Activated naive CD4-positive, alpha-beta T cell treated with Interleukin-2 at 50 U/mL for 16 hours (primary cell): ENCODE data around the gene PNISR.

ENCODE experiments used
- DNase-seq: peaks from one replicate; pipeline ENCODE4 v3.0.0-alpha.2; 2020

Gene PNISR

DNA sequence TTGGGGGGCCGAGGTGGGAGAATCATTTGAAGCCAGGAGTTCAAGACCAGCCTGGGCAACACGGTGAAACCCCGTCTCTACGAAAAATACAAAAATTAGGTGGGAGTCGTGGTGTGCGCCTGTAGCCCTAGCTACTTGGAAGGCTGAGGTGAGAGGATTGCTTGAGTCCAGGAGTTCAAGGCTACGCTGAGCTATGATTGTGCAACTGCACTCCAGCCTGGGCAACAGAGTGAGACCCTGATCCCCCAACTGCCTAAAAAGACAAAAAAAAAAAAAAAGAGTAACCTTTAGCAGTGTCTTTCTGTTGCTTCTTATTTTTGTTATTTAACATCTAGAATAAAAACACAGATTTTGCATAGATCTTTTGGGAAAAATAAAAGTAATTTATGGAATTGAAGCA, 18.0 kb downstream of the PNISR start:
- DNase-seq: no peak

DNA sequence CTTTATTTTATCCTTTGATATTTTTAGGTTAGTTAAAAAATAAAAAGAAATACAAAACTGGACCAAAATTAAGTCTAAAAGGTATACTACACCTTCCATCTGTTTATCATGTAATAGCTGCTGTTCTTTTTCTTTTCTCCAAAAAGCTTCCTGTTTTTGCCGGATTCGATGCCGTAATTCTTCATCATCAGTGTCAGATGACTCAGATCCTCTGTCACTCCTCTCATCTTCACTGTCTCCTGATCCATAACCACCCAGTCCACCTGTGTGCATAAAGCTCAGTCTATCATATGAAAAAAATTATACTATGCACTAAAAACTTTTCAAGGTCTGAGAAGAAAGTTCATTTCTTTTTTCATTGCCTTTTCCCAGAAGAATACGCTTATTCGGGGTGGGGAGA, 22.7 kb downstream of the PNISR start:
- no peak for DNase-seq

DNA sequence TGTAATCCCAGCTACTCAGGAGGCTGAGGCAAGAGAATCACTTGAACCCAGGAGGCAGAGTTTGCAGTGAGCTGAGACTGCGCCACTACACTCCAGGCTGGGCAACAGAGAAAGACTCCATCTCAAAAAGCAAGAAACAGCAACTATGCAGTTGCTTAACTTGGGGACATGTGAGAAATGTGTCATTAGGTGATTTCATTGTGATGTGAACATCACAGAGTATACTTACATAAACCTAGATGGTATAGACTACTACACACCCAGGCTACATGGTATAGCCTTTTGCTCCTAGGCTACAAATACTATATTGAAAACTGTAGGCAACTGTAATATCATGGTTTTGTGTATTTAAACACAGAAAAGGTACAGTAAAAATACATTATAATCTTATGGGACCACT, 27.8 kb downstream of the PNISR start:
- no peak for DNase-seq

DNA sequence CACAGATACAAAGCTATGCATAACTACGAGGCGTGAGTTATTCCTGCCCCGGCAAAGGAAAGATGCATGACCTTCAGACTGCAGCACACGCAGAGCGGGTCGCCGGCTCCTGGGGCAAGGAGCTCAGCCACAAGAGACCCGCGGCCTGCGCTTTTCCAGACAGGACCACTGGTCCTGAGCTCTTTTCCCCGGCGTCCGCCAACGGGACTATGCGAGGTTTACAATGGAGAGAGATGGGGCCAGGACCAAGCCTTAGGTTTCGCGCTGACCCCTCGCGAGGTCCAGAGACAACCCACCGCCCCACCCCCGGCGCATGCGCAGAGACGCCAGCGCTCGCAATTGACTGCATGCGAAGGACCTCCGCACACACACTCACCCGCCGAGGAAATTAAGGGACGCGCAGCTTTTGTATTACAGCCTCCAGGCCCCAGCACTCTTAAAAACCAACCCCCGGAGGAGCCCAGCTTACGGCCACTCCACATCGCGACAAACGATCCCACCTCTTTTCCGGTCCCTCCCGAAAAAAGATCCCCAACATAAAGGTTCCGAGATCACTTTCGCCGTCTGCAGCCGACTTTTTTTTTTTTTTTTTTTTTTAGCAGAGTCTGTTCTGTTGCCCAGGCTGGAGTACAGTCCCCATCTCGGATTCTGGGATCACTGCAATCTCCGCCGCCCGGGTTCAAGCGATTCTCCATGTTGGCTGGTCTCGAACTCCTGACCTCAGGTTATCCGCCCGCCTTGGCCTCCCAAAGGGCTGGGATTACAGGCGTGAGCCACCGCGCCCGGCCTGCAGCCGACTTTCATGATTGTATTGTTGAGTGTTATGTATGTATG, 31.2 kb downstream of the PNISR start, which contains the start of gene COQ3:
Gene COQ3 (minus strand): TSS at position 498 of the 834 bp plus-strand sequence. CDS start 16 bp downstream, at position 482.
- DNase-seq: peak; percentile 71

DNA sequence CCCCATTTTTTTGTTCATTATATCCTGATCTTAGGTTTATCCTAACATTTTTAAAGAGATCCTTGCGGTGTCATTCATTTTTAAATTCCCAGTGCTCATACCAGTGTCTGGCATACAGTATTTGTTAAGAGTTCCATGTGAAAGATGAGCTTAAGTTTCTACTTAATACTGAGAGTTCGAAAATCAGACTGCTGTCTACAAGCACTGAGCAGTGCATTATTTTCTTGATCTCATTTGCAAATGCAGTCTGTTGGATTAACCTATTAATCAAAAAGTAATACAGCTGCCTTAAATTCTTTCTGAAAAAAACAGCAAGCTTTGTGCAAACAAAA, 31.8 kb downstream of the PNISR start:
- no peak for DNase-seq

DNA sequence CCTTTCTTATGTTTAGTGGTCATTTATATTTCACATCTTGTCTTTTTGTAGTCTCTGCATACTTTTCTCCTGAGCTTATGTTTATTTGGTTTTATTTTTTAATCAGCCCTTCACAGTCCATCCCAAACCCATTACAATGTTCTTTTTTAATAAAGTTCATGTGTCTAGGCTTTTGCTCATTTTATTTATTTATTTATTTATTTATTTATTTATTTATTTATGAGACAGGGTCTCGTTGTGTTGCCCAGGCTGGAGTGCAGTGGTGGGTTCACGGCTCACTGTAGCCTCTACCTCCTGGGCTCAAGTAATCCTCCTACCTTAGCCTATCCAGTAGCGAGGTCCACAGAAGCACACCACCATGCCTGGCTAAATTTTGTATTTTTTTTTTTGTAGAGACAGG, 34.2 kb downstream of the PNISR start:
- DNase-seq: no peak

DNA sequence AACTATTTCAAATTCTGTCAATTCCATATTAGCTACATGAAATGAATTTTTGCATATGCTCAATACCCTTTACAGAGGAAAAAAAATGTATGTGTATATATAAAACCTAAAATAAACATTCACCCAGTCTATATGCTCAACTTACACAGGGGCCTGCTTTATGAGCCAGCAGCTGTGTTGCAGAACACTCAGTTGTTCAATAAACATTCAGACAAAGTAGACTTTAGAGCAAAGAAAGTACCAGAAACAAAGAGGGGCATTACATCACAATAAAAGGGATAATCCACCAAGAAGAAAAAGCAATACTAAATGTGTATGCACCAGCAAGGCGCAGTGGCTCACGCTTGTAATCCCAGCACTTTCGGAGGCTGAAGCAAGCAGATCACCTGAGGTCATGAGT, 40.6 kb downstream of the PNISR start:
- no peak for DNase-seq

DNA sequence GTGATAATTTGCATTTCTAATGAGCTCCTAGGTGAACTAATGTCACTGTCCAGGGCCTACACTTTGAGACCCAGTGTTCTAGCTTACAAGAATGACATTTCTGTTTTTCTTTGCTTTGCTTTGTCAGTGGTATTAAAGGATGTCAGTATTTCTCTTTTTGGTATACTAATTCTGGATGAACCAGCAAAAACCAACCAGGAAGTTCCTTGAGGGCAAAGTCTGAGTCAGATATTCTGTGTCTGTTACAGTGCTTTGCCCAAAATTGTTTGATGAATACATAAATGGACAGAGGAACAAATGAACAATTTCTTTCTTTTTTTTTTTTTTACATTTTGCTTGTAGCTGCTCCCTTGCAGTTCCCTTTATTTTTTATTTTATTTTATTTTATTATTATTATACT, 46.5 kb downstream of the PNISR start:
- DNase-seq: no peak

DNA sequence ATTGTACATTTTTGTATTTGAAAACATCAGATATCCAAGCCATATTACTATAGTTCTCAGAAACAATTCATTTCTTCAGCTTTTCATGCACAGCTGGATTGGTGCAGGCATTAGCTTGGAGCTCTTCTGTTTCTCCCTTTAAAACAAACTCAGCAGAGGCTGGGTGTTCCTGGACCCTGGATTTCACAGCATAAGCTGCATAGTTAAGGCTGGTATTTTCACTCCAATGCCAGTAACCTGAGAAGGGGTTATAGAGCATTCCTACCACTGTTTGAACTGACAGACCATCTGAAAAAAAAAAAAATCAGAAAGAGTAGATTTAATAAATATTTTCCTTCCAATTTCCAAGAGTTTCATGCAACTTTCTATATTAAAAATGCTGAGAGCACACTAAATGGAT, 55.6 kb downstream of the PNISR start:
- no peak for DNase-seq

DNA sequence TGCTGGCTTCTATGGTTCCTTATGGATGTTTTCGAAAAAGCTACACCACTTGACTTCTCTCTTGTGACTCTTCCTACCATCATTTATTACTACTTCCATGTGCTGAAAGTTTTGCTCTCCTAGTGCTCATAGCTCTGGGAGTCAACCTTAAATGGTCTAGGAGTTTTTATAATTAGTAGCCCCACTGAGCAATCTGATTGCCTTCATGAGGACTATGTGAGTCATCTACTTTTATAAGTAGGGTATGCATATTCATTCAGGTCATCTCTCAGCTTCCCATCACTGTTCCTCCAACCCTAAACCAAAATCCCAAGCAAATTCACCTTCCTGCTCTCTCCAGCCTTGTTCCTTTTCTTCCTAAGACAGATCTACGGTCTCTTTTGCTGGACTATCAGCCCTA, 58.3 kb downstream of the PNISR start:
- no peak for DNase-seq

DNA sequence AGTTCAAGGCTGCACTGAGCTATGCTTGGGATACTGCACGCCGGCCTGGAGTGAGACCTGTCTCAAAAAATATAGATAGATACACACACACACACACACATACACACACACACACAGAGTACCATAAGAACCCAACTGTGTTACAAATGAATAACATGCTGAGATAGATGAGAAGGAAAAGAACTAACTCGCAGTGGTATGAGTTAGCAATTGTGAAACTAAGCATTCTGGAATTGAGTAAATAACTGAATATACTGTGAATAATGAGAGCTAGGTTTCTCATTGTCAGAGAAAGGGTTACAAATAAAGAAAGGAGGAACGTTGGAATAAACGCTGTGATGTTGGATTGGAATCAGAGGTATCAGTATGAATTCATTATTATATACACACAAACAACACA, 61.1 kb downstream of the PNISR start:
- DNase-seq: no peak

DNA sequence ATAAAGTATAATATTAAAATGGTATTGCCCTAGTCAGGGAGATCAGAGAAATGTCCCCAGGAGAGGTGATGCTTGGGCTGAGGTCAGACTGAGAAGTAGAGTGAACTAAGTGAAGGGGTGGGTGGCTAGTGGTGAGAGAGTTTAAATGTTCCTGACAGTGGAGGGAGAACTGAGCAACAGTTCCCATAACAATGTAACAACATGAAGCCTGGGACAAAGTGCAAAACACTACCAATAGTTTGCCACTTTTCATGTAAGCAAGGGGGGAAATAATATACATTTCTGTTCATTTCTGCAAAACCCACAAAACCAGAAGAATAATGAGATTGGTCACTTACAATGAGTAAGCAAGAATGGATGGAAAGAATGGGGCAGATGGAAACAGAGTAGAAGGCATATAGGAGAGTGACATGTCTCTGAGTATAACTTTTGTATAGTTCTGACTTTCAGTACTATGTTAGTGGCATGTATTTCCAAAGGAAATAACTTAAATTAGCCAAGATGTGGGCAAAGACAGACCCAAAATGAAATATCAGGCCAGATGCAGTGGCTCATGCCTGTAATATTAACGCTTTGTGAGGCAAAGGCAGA, 62.3 kb downstream of the PNISR start:
- no peak for DNase-seq

DNA sequence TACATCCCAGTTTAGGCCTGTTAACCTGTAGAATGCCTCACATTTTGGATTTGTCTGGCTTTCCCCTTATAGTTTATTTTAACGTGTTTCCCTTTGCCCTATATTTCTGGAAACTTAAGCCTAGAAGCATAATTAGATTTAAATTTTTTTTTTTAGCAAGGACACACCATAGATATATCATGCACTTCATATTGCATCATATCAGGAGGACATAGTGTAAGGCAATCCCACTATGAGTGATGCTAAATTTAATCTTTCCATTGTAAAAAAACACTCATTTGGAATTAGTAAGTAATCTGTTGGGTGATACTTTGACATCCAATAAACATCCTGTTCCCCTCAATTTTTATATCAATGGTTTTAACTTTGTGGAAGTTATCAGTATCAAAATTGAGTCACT, 65.3 kb downstream of the PNISR start:
- DNase-seq: no peak

DNA sequence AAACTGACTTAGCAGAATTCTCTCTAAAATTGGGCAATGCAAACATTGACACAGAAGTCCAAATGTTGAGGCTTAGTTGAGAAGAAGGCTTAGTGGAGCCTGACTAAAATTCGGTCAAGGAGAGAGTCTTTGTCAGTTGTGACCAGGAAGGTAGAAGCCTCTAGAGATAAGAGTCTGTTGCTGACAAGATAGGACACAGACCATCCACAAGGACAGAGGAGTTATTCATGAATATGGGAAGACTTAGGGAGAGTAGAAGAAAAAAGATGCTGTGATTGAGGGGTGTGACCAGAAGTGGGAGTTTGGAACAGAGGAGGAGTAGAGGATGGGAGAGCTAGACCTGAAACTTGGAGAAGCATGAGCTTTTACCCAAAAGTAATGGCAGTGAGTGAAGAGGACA, 68.5 kb downstream of the PNISR start:
- no peak for DNase-seq

DNA sequence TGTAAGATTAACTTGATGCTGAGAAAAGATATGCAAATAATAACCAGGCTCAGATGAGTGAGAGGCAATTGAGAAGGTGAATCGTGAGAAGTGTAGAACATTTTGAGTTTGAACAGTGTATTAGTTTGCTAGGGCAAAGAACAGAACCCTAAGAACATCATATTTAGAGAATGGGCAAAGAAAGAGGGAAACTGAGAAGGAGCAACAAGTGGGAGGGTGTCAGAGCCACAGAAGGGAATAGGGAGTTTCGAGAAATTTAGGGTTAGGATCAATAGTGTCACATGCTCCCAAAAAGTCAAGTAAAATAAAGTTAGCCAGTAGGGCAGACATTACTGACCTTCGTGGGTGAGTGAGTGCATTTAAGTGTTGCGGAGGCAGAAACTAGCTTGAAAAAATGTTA, 70.1 kb downstream of the PNISR start:
- DNase-seq: no peak

DNA sequence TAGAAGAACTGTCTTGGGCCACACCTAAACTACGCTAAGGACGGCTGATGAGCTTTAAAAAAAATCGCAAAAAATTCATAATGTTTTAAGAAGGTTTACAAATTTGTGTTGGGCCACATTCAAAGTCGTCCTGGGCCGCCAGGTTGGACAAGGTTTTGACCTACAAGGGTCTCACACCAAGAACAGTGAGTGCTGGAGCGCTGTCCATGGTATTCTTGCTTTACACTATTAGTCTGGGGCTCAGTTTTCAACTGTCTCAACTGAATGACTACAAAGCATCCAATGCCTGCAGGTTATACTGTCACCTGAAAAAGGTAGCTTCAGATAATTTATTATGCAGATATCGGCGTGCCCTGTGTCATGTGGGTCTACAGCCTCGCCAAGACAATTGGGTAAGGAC, 72.0 kb downstream of the PNISR start:
- no peak for DNase-seq

DNA sequence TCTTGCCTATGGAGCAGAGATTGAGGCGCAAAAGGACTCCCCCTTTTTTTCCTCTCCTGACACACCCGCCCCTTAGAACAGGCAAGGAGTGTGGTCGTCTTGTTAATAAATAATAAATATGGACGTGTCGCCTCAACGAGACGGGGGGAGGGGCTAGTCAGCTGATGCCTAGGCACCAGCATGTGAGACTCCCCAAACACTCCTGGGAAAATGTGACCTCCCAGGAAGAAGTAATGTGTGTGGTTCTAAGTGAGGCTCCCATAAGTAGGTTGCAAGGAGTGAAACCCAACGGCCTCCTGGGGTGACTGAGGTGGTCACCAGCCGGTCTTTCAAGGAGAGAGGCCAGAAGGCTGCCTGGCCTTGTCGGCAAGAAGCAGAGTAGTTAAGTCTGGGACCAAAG, 74.5 kb downstream of the PNISR start:
- no peak for DNase-seq

DNA sequence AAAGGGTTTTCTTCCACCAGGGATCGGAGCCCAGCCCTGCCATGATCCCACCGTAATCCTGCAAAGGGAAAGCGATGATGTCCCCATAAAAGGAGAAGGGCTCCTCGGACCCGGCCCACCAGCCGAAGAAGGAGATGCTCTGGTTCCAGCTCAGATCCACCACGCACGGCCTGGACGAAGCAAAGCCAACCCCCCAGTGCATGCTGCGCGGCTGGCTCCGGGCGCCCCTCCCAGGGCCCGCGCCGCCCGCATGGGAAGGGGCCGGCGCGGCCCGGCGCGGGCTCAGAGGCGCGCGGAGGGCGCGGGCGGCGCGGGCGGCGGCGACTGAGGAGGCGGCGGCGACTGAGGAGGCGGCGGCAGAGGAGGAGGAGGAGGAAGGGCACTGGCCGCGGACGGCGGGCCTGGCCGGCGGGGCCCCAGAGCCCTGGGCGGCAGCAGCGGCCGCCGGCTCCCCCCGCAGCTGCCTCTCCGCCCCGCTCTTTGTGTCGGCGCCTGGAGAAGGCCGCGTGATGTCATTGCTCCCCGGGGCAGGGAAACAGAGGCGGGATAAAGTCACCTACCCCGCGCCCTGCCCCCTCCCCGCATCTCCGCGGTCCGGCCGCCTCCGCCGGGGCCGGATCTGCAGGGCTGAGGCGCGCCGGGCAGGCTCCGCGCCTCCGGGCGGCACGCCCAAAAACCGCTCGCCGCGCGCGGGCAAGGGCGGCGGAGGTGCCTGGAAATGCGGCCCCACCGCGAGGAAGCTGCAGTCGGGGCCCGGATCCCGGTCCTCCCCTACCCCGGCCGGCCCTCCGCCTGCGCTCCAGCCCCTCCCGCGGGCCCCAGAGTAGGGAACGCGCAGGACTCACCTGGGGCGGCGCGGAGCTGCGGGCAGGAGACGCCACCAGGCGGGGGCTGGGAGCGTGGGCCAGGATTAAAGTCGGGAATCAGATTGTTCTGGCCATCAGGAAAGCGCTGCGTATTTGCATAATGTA, 75.7 kb downstream of the PNISR start, which contains the start of gene FAXC:
Gene FAXC (minus strand): TSS at position 504 of the 971 bp plus-strand sequence. CDS start 302 bp downstream, at position 202.
- DNase-seq: no peak

DNA sequence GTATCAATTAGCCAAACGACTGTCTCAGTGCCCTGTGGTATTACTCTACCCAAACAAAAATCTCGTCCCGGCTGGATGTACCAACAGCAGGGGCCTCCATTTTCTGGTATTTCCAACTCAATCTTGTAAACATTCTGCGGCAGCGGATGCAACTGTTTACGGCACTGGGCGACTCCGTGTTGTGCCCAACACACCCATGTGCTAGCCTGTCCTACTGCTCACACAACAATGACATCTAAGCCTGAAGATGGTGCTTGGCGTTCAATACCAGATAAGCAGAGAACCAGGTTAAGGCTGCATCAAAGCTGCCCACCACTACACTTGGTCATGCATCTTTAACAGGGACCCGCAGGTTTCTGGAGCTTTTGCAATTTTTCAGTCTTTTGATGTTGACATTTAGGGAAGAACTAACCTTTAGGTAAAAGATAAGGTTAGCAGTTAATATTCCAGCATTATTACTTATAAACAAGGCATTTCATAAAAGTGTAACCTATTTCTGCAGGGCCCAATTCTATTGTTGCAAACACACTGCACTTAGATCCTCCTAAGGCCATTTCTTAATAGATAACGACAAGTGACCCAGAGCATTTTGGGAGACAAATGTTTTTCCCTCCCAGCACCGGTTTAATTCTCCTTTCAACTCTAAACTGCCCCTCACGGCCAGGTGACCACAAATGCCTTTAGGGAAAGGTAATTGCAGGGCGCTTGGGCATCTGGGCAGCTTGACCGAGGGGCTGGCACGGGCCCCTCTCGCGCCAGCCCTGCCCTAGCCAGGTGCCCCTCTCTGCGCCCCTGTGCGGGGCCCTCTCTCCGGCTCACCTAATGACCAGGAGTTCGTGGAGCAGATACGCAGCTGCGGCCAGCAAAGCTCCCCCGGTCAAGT, 76.6 kb downstream of the PNISR start:
- no peak for DNase-seq
